Measurements from ENCODE around the gene MECR. TPM values are rescaled to one million over a fixed set of nuclear protein-coding genes. Genes with fewer than 3 reads are reported as not detected.

The MECR gene
- total RNA-seq, 1 donor: 23.5 TPM

GRCh38 chr1:29144178-29144577, 86.6 kb downstream of the MECR start:
- Histone ChIP-seq H3K36me3 (ENCODE audit: insufficient read depth, low read length) (peaks cover 22% of the 10 kb centered on the region), H3K9me3 (ENCODE audit: low read depth, low read length) (no peaks in the 10 kb centered on the region), H3K27me3 (ENCODE audit: insufficient read depth, low read length) (no peaks in the 10 kb centered on the region), H3K79me2 (ENCODE audit: insufficient read depth, low read length) (no peaks in the 10 kb centered on the region), H3K4me2 (ENCODE audit: insufficient read depth, low read length) (no peak overlapping the region), H2AFZ (ENCODE audit: low read length) (no peak overlapping the region), H3K4me3 (ENCODE audit: insufficient read depth, low read length) (no peak overlapping the region), H3K27ac (ENCODE audit: low read depth, low read length) (no peak overlapping the region), H3K4me1 (ENCODE audit: insufficient read depth, low read length) (peaks cover 30% of the 10 kb centered on the region), H4K20me1 (ENCODE audit: insufficient read depth, low read length) (no peaks in the 10 kb centered on the region)
- no peak for TF ChIP-seq CTCF (IDR thresholded peaks at IDR 0.05; ENCODE audit: extremely low read depth, low read depth, low read length)
- no peak for DNase-seq (ENCODE audit: insufficient read length, low spot score, missing footprints)

- H3K27ac ChIP-seq (ENCODE audit: low read depth, low read length): no peak overlapping the region
- H3K4me3 ChIP-seq (ENCODE audit: insufficient read depth, low read length): no peak overlapping the region
- H3K79me2 ChIP-seq (ENCODE audit: insufficient read depth, low read length): no peaks in the 10 kb centered on the region
- H3K4me1 ChIP-seq (ENCODE audit: insufficient read depth, low read length): peaks cover 24% of the 10 kb centered on the region
- no peaks in the 10 kb centered on the region for H4K20me1 ChIP-seq (ENCODE audit: insufficient read depth, low read length)
- H3K36me3 ChIP-seq (ENCODE audit: insufficient read depth, low read length): peaks cover 8% of the 10 kb centered on the region
- H2AFZ ChIP-seq (ENCODE audit: low read length): no peak overlapping the region
- no peak for TF ChIP-seq CTCF (IDR thresholded peaks at IDR 0.05; ENCODE audit: extremely low read depth, low read depth, low read length)
- DNase-seq (ENCODE audit: insufficient read length, low spot score, missing footprints): no peak
- H3K4me2 ChIP-seq (ENCODE audit: insufficient read depth, low read length): no peak overlapping the region
- no peaks in the 10 kb centered on the region for H3K27me3 ChIP-seq (ENCODE audit: insufficient read depth, low read length)
- no peaks in the 10 kb centered on the region for H3K9me3 ChIP-seq (ENCODE audit: low read depth, low read length)
These were observed 88.0 kb downstream of the MECR start for GRCh38 chr1:29142714-29143113.

Small RNA genes within 50 kb of the gene (small RNA-seq; reads per million reads assigned to genes)
- gene RF02271: not detected

Other genes starting within 250 kb of the MECR start
- 9.4 and 10.6 TPM in 2 replicates for gene TMEM200B, start 107.0 kb downstream of the MECR start, total RNA-seq
- 27.9 and 30.4 TPM in 2 replicates for gene SRSF4, start 49.0 kb downstream of the MECR start, total RNA-seq
- gene PTPRU, start 5.6 kb upstream of the MECR start, total RNA-seq: 9.4 and 16.2 TPM in 2 replicates

All from osteoblast (primary cell).